IMR-90 (cell line): Measurements from ENCODE around the gene YPEL2. TPM values are rescaled to one million over a fixed set of nuclear protein-coding genes. Genes with fewer than 3 reads are reported as not detected.
A peak's percentile ranks its signal among the peaks of the same experiment; 100 is the strongest.

Source experiments
- ATAC-seq: fragments of 200-7000 bp; cut with Tn5 transposase; 2 replicates; pipeline ENCODE4 v1.9.1; 2020; ENCODE audit warnings: low read depth, mild to moderate bottlenecking, moderate library complexity
- BruUV-seq: library from RNA; stranded (reverse); fragments of 400-500 nt; replicated peaks from 2 replicates; lab custom pipeline; 2021; lab: Mats Ljungman, UMichigan
- CTCF ChIA-PET: fragments of 300-600 bp; formaldehyde crosslinking; extraction: SDS; loops from one replicate; lab custom pipeline; 2021; ENCODE audit warnings: antibody characterized with exemption; lab: Yijun Ruan, JAX
- POLR2A ChIA-PET: fragments of 300-600 bp; sonication (Branson Sonifier 250); formaldehyde crosslinking; loops from one replicate; lab custom pipeline; 2022; ENCODE audit warnings: antibody characterized with exemption; ENCODE audit not compliant: unreplicated experiment; lab: Charles Lee
- DNase-seq: peaks from one replicate; pipeline ENCODE4 v3.0.0; 2013
- H2AFZ ChIP-seq: replicated peaks from 2 replicates; pipeline ENCODE3; 2013; ENCODE audit warnings: low read length, mild to moderate bottlenecking; ENCODE audit not compliant: poor library complexity
- H2AK5ac ChIP-seq: 2 replicates; pipeline ENCODE4 v1.6.1; 2013; ENCODE audit warnings: low read depth, low read length, inconsistent platforms
- H2AK9ac ChIP-seq: replicated peaks from 2 replicates; pipeline ENCODE3; 2013; ENCODE audit warnings: mild to moderate bottlenecking, low read depth, low read length, moderate library complexity; ENCODE audit not compliant: poor library complexity
- H2BK120ac ChIP-seq: 2 replicates; pipeline ENCODE4 v1.6.1; 2013; ENCODE audit warnings: low read depth, low read length, inconsistent platforms
- H2BK15ac ChIP-seq: 3 replicates; pipeline ENCODE4 v1.6.1; 2013; ENCODE audit warnings: low read depth, low read length, inconsistent platforms
- H2BK20ac ChIP-seq: 2 replicates; pipeline ENCODE4 v1.6.1; 2013; ENCODE audit warnings: low read depth, mild to moderate bottlenecking, inconsistent platforms, low read length, moderate library complexity
- H2BK5ac ChIP-seq: 2 replicates; pipeline ENCODE4 v1.6.1; 2013; ENCODE audit warnings: mild to moderate bottlenecking, low read depth, low read length, inconsistent platforms; ENCODE audit not compliant: poor library complexity, severe bottlenecking
- H3K14ac ChIP-seq: replicated peaks from 2 replicates; pipeline ENCODE4 v1.6.1; 2013; ENCODE audit warnings: low read depth, low read length, inconsistent platforms
- H3K18ac ChIP-seq: 2 replicates; pipeline ENCODE4 v1.6.1; 2013; ENCODE audit warnings: low read depth, low read length, control low read depth
- H3K23ac ChIP-seq: 2 replicates; pipeline ENCODE4 v1.6.1; 2013; ENCODE audit warnings: low read depth, low read length, inconsistent platforms
- H3K27ac ChIP-seq: 2 replicates; pipeline ENCODE4 v1.5.1; 2013; ENCODE audit warnings: mild to moderate bottlenecking, control low read depth, low read length; ENCODE audit not compliant: insufficient read depth
- H3K27me3 ChIP-seq: 2 replicates; pipeline ENCODE4 v1.6.1; 2013; ENCODE audit warnings: low read length; ENCODE audit not compliant: control insufficient read depth, insufficient read depth
- H3K36me3 ChIP-seq: 2 replicates; pipeline ENCODE4 v1.6.1; 2013; ENCODE audit warnings: low read length, mixed read lengths; ENCODE audit not compliant: control insufficient read depth, insufficient read depth
- H3K4ac ChIP-seq: 2 replicates; pipeline ENCODE4 v1.6.1; 2013; ENCODE audit warnings: low read depth, low read length, inconsistent platforms
- H3K4me1 ChIP-seq: 2 replicates; pipeline ENCODE4 v1.6.1; 2013; ENCODE audit warnings: low read length, mixed read lengths; ENCODE audit not compliant: control insufficient read depth, insufficient read depth
- H3K4me2 ChIP-seq: 2 replicates; pipeline ENCODE4 v1.6.1; 2013; ENCODE audit warnings: low read depth, mild to moderate bottlenecking, control low read depth, low read length, moderate library complexity
- H3K4me3 ChIP-seq: 2 replicates; pipeline ENCODE4 v1.5.1; 2013; ENCODE audit warnings: low read depth, mild to moderate bottlenecking, control low read depth, low read length, moderate library complexity; ENCODE audit not compliant: insufficient read depth
- H3K56ac ChIP-seq: 2 replicates; pipeline ENCODE4 v1.6.1; 2013; ENCODE audit warnings: low read length, inconsistent platforms; ENCODE audit not compliant: insufficient read depth; ENCODE audit errors: extremely low read depth
- H3K79me1 ChIP-seq, 2 experiments: 2 replicates each; pipeline ENCODE4 v1.6.1; 2013; ENCODE audit warnings: low read length in 2 of 2, inconsistent platforms in 1 of 2, low read depth in 1 of 2
- H3K9ac ChIP-seq: 2 replicates; pipeline ENCODE4 v1.6.1; 2013; ENCODE audit warnings: low read depth, low read length, control low read depth
- H3K9me1 ChIP-seq: 2 replicates; pipeline ENCODE4 v1.6.1; 2013; ENCODE audit warnings: low read length, inconsistent platforms; ENCODE audit not compliant: insufficient read depth
- H3K9me3 ChIP-seq: 2 replicates; pipeline ENCODE4 v1.6.1; 2013; ENCODE audit warnings: low read length; ENCODE audit not compliant: control insufficient read depth, insufficient read depth
- H4K20me1 ChIP-seq: 2 replicates; pipeline ENCODE4 v1.6.1; 2013; ENCODE audit warnings: low read length, inconsistent platforms; ENCODE audit not compliant: insufficient read depth
- H4K5ac ChIP-seq: 2 replicates; pipeline ENCODE4 v1.6.1; 2013; ENCODE audit warnings: mild to moderate bottlenecking, low read depth, low read length, control low read depth
- H4K8ac ChIP-seq, 2 experiments: 2 replicates each; pipeline ENCODE4 v1.6.1; 2013; ENCODE audit warnings: low read depth in 2 of 2, low read length in 2 of 2, control low read depth in 1 of 2, inconsistent platforms in 1 of 2
- H4K91ac ChIP-seq: 2 replicates; pipeline ENCODE4 v1.6.1; 2013; ENCODE audit warnings: low read depth, low read length, inconsistent platforms; ENCODE audit not compliant: insufficient read depth
- CEBPB ChIP-seq: IDR thresholded peaks from 2 replicates; pipeline ENCODE4 v1.6.1; 2012; ENCODE audit warnings: low read depth, low read length, improper control_type of control experiment
- MAFK ChIP-seq: IDR thresholded peaks from 2 replicates; pipeline ENCODE4 v1.6.1; 2012; ENCODE audit warnings: low read depth, low read length, improper control_type of control experiment
- MXI1 ChIP-seq: IDR thresholded peaks from 2 replicates; pipeline ENCODE4 v1.6.1; 2012; ENCODE audit warnings: low read depth, mild to moderate bottlenecking, low read length, moderate library complexity, borderline replicate concordance
- POLR2A ChIP-seq: IDR thresholded peaks from 2 replicates; pipeline ENCODE4 v1.6.1; 2012; ENCODE audit warnings: mild to moderate bottlenecking, low read depth, low read length
- RCOR1 ChIP-seq: IDR thresholded peaks from 2 replicates; pipeline ENCODE4 v1.6.1; 2012; ENCODE audit warnings: mild to moderate bottlenecking, low read length, improper control_type of control experiment; ENCODE audit not compliant: insufficient replicate concordance
- RFX5 ChIP-seq: IDR thresholded peaks from 2 replicates; pipeline ENCODE4 v1.8.0; 2012; ENCODE audit warnings: low read depth, mild to moderate bottlenecking, low read length, moderate library complexity
- SMC3 ChIP-seq: fragments of 150-350 bp; IDR thresholded peaks from 2 replicates; pipeline ENCODE4 v1.6.1; 2016; ENCODE audit warnings: low read depth, mild to moderate bottlenecking, antibody characterized with exemption, low read length, moderate library complexity
- WGBS, 2 experiments: methylation state at CpG; one replicate each; pipeline versions ENCODE4 v1.1.5 to v1.1.7; 2013; ENCODE audit warnings: missing lambda C conversion rate in 2 of 2; ENCODE audit not compliant: insufficient read length in 1 of 2; ENCODE audit errors: extremely low coverage in 2 of 2; 5-methylcytosine and 5-hydroxymethylcytosine counted together
- dilution Hi-C: fragments of 300-500 bp; cut with HindIII; formaldehyde crosslinking; loops from one replicate; pipeline ENCODE4 v1.14.3; 2018; ENCODE audit warnings: low sequenced_read_pairs; ENCODE audit not compliant: unreplicated experiment
- in situ Hi-C: fragments of 300-500 bp; cut with MboI; formaldehyde crosslinking; loops from 3 replicates; pipeline ENCODE4 v1.14.3; 2019; ENCODE audit warnings: low sequenced_read_pairs, inconsistent platforms, mixed read lengths
- intact Hi-C: fragments of 100-400 bp; cut with micrococcal nuclease; formaldehyde crosslinking; loops from 2 replicates; pipeline ENCODE4 v1.10.0; 2022
- polyA plus RNA-seq, 3 experiments: library from polyadenylated mRNA; depleted of rRNA; stranded (reverse); fragments of >200 nt; gene quantifications; 2 replicates each; pipeline ENCODE4 v1.2.3, GENCODE V29; 2012; ENCODE audit warnings: low replicate concordance in 1 of 3
- total RNA-seq: library from RNA; depleted of rRNA; stranded (reverse); fragments of >200 nt; gene quantifications from 2 replicates; pipeline ENCODE4 v1.2.3, GENCODE V29; 2012
- TF ChIP-seq, protein P1 (sequence below): fragments of 150-350 bp; IDR thresholded peaks from 2 replicates; pipeline ENCODE4 v1.6.1; 2017; ENCODE audit warnings: mild to moderate bottlenecking, antibody characterized with exemption, low read length, low read depth

Gene YPEL2
- total and polyA plus RNA-seq, 2 of the 4 experiments (the other 2 are of a cell fraction): 2.3 to 3.4 TPM

DNA sequence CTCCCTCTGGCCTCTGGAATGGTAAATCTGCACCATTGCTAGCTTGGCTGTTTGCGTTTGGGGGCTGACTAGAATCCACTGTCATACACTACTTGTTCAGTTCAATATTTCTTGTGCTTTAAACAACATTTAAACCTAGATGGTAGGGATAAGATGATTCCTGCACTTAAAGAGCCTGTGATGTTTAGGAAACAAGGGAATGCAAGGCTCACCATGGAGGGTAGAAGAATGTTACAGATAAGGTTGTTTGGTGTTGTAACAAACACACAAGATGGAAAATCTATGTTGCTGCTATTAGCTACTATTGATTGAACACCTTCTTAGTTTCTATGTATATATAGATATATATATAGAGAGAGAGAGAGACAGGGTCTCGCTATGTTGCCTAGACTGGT is 31.4 kb downstream of the YPEL2 start:
- CTCF ChIA-PET: interaction anchor here (0.6 kb wide), 1 partner anchor 33 kb away, joined by 4 read pairs; no protein-coding TSS in a partner anchor
- Histone ChIP-seq H4K20me1 (peaks cover 11% of the 10 kb centered on the region; the same call in 1 of the 2 replicates), H3K4me1 (peaks cover 35% of the 10 kb centered on the region), H3K9me1 (peaks cover 8% of the 10 kb centered on the region), H3K9me3 (no peaks in the 10 kb centered on the region), H3K4me3 (no peak overlapping the region), H2BK120ac (peak overlapping the region; percentile 18; the same call in 1 of the 2 replicates), H3K56ac (peak overlapping the region; percentile 16; the same call in 1 of the 2 replicates), H3K79me1 (no peaks in the 10 kb centered on the region; a peak in 1 of 4 replicates), H4K8ac (peak overlapping the region in 1 of 2 experiments; percentile 11; a peak in 1 of 4 replicates), H2BK20ac (peak overlapping the region; percentile 41; the same call in 1 of the 2 replicates), H2BK5ac (peak overlapping the region; percentile 71), H3K14ac (peak overlapping the region; percentile 2), H2AFZ (no peak overlapping the region), H3K36me3 (no peaks in the 10 kb centered on the region), H2BK15ac (0 out of 3 replicates have a peak overlapping the region, but pooled peaks have one; percentile 6), H3K27me3 (no peaks in the 10 kb centered on the region), H4K91ac (peak overlapping the region; percentile 19; the same call in 1 of the 2 replicates), H3K18ac (peak overlapping the region; percentile 53; the same call in 1 of the 2 replicates), H4K5ac (peak overlapping the region; percentile 71), H3K9ac (0 out of 2 replicates have a peak overlapping the region, but pooled peaks have one; percentile 24), H3K4ac (peak overlapping the region; percentile 51; the same call in 1 of the 2 replicates), H3K23ac (peak overlapping the region; percentile 34; the same call in 1 of the 2 replicates), H3K4me2 (peak overlapping the region; percentile 92), H2AK9ac (no peak overlapping the region), H2AK5ac (peak overlapping the region; percentile 26; the same call in 1 of the 2 replicates), H3K27ac (peak overlapping the region; percentile 78; the same call in 1 of the 2 replicates)
- ATAC-seq (peak; percentile 47; the same call in 1 of the 2 replicates), DNase-seq (no peak)
- intact Hi-C loops: loop anchor here (5.0 kb wide), 1 partner anchor 44 kb away; no protein-coding TSS in a partner anchor
- POLR2A ChIA-PET: no interaction called here
- BruUV-seq: no TSS peak
- in situ Hi-C loops: no loop called here
- dilution Hi-C loops: no loop called here
- TF ChIP-seq, protein P1, sequence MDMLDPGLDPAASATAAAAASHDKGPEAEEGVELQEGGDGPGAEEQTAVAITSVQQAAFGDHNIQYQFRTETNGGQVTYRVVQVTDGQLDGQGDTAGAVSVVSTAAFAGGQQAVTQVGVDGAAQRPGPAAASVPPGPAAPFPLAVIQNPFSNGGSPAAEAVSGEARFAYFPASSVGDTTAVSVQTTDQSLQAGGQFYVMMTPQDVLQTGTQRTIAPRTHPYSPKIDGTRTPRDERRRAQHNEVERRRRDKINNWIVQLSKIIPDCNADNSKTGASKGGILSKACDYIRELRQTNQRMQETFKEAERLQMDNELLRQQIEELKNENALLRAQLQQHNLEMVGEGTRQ: no peak
- TF ChIP-seq POLR2A: no peak
- TF ChIP-seq SMC3: no peak
- no peak for TF ChIP-seq MXI1
- TF ChIP-seq MAFK: no peak
- no peak for TF ChIP-seq RCOR1
- no peak for TF ChIP-seq CEBPB
- TF ChIP-seq RFX5: no peak
- no CpG with 5 or more reads among the region's 2 CpGs for WGBS, 2 experiments
